Hair follicle dermal papilla cell (primary cell): Measurements from ENCODE around the gene STS. TPM values are rescaled to one million over a fixed set of nuclear protein-coding genes. Genes with fewer than 3 reads are reported as not detected.

ENCODE experiments used
- small RNA-seq: library from RNA; depleted of rRNA; stranded (forward); fragments of <200 nt; gene quantifications from one replicate; pipeline ENCODE3, GENCODE V24; 2012
- total RNA-seq: library from RNA; depleted of rRNA; stranded (reverse); fragments of >200 nt; gene quantifications from 2 replicates; pipeline ENCODE4 v1.2.3, GENCODE V29; 2012

STS gene
- total RNA-seq = 10.7 and 11.5 TPM in 2 replicates

GRCh38 chrX:7147413-7147977 lies at the start of gene STS:
Gene STS (plus strand): TSS chrX:7147712. CDS start chrX:7253200, 105,488 bp downstream.

GRCh38 chrX:7147978-7148854 lies 704 bp downstream of the STS start, which contains the start of gene PUDP:
Gene PUDP (minus strand): TSS chrX:7148153. CDS start chrX:7148113, 40 bp downstream.

Small RNAs within 50 kb of the gene (small RNA-seq; reads per million reads assigned to genes)
- gene MIR4767 = not detected

Other genes starting within 250 kb of the STS start
- gene PUDP, start 441 bp downstream of the STS start, total RNA-seq = 10.8 and 12.0 TPM in 2 replicates